ENCODE measurements around the gene GLRX.
A peak's percentile ranks its signal among the peaks of the same experiment; 100 is the strongest.

The GLRX gene

GRCh38 chr5:95822542-95823181, at the start of gene GLRX:
TSS of gene GLRX (minus strand) at chr5:95822726. CDS start at chr5:95822662, 64 bp downstream.
- peak; percentile 92 for DNase-seq

DNA sequence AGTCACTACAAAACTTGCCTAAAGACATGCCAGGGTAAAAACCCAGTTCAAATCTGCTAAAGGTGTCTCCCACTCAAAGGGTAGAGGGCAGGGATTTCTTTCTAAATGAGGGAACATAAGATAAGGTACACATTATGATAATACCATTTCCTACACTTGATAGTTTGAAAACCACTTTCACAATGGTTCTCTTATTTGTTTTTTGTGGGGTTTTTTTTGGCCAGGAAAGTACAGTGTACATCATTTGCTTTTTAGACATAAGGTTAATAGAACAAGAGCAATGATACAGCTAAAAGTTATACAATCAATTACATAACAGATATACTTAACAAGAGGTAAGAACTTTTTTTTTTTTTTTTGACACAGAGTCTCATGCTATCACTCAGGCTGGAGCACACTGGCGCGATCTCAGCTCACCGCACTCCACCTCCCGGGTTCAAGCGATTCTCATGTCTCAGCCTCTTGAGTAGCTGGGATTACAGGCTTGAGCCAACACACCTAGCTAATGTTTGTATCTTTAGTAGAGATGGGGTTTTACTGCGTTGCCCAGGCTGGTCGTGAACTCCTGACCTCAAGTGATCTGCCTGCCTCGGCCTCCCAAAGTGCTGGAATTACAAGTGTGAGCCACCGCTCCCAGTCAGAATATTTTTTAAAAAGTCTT, 48.8 kb upstream of the GLRX start:
- DNase-seq, result no peak

DNA sequence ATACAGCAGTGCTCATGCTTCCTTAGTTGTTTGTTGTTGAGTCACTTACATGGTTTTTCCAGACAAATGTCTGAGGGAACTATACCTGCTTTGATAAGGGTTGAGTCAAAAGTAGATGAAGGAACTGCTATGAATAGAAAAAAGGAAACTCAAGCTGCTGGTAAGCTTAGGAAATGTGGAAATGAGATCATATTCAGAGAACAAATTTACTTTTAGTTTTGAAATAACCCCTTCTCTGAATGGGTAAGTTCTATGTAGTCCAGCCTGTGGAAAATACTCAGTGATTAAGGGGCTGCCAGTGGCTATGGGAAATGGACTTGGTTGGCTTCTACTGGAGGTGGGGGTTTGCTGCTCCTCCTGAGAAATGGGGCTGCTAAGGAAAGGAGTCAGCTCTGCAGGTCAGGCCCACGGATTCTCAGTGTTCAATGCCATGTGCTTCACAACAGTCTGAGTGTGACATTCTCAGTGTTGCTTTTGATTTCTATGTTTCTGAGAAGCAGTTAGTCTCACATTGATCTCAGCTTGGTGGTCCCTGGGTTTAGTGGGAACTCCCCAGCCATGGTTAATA, 47.7 kb upstream of the GLRX start:
- no peak for DNase-seq

DNA sequence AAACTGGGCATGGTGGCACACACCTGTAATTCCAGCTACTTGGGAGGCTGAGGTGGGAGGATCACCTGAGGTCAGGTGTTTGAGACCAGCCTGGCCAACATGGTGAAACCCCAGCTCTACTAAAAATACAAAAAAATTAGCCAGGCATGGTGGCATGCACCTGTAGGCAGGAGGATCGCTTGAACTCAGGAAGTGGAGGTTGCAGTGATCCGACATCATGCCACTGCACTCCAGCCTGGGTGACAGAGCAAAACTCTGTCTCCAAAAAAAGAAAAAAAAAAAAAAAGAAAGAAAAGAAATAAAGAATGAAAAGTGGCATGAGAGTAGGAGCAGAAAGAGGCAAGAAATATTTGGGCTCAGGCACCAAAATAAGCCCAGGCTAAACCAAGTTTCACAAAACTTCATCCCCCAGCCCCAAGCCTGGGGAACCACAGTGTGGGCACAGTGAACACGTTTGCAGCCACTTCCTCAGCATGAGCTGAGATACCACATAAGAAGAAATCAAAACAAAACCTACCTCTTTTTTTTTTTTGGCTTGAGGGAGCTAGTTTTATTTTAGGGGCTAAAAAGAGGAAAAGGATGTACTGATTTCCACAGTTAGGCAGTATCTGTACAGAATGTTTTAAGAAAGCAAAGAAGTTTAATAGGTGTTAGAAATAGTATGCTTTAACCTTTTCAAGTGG, 46.8 kb upstream of the GLRX start:
- peak; percentile 69 for DNase-seq

DNA sequence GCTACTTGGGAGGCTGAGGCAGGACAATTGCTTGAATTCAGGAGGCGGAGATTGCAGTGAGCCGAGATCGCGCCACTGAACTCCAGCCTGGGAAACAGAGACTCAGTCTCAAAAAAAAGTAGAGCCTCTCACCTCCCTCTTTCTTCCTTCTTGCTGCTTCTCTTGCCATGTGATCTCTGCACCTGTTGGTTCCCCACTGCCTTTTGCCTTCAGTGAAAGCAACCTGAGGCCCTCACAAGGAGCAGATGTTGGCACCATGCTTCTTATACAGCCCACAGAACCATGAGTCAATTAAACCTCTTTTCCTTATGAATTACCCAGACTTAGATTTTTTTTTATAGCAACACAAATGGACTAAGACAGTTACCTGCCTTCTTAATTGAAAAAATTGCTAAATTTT, 45.6 kb upstream of the GLRX start:
- no peak for DNase-seq

GRCh38 chr5:95866435-95867040, 44.0 kb upstream of the GLRX start:
- DNase-seq, result no peak

DNA sequence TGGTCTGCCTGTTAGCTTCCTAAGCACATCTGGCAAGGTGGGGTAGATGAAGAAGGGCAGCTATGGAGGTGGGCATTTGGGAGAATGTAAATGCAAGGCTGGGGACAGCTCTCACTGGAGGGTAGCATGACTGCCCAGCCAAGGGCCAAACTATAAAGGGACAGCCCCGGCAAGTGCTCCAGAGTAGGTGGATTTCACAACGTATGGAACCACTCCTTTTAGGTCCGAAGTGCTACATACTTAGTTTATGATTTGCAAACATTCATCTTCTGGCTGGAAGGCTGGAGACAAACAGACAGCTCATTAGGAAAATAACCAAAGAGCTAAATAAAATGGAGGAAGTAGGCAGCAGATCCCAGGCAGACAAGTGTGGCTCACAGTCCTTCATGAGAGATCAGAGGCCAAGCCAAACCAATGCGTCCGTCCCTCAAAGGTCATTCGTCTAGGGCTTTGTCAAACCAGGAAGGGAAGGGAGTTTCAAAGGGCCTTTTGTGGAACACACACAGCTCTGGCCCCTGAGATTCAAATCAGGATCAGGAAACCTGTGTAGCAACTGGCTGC, 42.5 kb upstream of the GLRX start:
- no peak for DNase-seq

GRCh38 chr5:95864456-95864855, 41.9 kb upstream of the GLRX start:
- no peak for DNase-seq

DNA sequence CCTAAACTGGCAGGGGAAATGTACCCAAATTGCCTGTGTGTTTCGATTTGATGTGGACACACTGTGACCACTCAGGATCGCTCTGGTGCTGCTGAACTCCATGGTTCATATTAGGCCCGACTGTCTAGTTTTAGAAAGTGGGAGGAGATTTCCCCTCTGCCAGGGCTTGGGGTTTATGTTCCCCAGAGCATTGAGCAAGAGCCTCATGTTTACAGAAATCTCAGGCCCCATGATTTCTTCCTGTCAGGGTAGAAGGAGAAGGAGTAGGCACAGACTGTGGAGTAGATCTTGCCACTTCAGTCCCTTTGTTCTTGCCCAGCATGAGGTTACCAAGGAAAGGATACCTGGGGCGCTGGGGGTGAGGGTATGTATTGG, 40.8 kb upstream of the GLRX start:
- peak; percentile 43 for DNase-seq

GRCh38 chr5:95862671-95863382, 40.3 kb upstream of the GLRX start:
- DNase-seq, result no peak

- no peak for DNase-seq
Observed at GRCh38 chr5:95861864-95862561, 39.5 kb upstream of the GLRX start.

- DNase-seq, result peak; percentile 42
Observed at GRCh38 chr5:95861221-95861863, 38.8 kb upstream of the GLRX start.

- DNase-seq, result no peak
Observed at GRCh38 chr5:95859661-95860060, 37.1 kb upstream of the GLRX start.

- peak; percentile 92 for DNase-seq
Observed at GRCh38 chr5:95858661-95859595, 36.4 kb upstream of the GLRX start.

GRCh38 chr5:95858023-95858461, 35.5 kb upstream of the GLRX start:
- DNase-seq, result no peak

DNA sequence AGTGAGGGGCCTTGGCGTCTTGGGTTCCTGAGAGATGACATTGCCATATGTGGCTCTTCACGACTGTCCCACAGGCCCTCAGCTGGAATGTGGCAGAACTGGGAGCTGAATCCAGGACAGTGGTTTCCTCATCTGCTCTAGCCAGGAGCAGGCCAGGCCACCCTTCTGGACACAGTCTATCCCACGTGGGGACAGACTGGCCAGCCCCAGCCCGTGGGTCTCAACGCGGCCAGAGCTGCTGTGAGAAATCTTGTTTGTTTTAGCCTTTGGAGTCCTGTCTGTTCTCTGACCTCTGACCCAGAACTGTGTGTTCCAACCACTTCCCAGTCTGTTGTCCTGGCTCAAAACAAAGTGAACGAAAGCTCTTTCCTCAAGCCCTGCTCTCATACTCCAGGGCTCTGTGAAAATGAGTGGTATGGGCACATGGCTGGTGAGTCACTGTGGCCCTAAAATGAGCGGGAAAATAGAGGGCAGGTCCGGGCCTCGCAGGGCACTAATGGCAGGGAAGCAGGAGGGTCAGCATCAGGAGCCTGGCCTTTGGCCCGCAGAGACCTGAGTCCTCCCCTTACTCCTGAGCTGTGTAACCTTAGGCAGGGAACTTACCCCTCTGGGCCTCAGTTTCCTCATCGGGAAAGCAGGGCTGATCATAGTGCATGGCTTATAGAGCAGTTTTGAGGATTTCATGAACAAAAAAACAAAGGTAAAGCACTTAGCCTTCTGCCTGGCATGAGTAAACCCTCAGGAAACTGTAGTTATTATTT, 34.8 kb upstream of the GLRX start:
- no peak for DNase-seq

DNA sequence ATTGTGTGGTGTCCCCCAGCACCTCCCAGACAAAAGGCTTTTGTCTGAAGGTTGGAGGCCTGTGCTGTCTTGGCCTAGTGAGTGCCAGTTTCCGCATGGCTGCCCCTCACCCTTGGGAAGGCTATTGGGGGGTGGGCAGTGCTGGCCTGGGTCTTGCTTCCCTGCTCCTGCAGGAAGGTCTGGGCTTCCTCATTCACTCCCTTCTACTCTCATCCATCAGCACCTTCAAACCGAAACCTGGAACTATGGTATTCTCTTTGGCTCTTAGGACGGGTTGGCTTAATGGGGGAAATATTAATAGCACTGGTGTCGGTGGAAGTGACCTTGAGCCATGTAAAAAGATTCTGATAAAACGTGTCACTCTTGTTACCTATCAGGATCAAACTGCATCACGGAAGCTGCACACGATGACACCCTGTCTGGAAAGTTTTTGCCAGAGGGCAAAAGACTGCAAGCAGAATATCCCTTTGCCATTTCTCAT, 34.0 kb upstream of the GLRX start:
- DNase-seq, result no peak

DNA sequence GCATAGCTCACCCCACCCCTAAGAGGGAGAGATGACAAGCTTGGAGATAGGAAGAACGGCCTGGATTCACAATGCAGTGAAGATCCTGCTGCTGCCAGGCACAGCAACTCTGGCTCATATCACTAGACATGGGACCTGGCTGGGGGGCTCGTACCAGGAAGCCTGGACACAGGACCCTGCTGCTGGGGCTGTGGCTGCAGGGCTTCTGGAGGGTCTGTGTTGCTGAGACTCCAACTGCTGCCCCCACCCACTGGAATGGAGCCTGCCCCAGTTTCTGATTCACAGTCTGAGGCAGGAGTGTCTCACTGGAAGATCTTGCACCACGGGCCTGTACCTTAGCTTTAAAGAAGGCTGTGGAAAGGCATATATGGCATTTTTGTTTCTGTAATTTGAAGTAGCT, 31.0 kb upstream of the GLRX start:
- DNase-seq, result no peak

DNA sequence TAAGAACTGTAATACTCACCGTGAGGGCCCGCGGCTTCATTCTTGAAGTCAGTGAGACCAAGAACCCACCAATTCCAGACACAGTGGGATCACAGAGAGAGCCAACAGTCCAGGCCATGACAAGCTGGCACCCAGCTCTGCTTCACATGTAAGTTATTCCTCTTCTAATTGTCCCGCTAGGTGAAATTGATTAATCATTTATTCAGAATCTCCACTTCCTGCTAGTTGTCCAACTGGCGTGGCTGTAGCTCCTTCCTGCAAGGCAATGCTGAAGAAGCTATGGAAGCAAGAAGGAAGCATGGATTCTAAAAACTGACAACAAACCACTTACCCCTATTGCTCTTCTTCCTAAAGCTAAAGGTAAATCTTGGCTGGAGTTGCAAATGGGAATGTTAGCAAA, 30.0 kb upstream of the GLRX start:
- no peak for DNase-seq

Measured in hematopoietic multipotent progenitor cell treated with erythropoietin and hydrocortisone succinate and interleukin-3 and kit ligand, for 4 days (in vitro differentiated cells).